Upper lobe of left lung (tissue), 4 donors: ENCODE measurements around the gene S100A9.
"Not testable (repeated sequence)": the region's sequence is repeated elsewhere in the genome, so short reads cannot be mapped to it uniquely, and the experiment has no call there.

Experiments
- CTCF ChIP-seq, 6 experiments: fragments of 450-650 bp in 4 of 6; fragments of 200-600 bp in 2 of 6; sonication (generic) in 2 of 6; IDR thresholded peaks; one replicate each; pipeline ENCODE4 v1.5.1; 2016 to 2019; ENCODE audit warnings: antibody characterized with exemption in 6 of 6
- EP300 ChIP-seq, 4 donors: sonication (generic); formaldehyde crosslinking; IDR thresholded peaks; one replicate each; pipeline ENCODE4 v1.5.1; 2017; ENCODE audit warnings: antibody characterized with exemption in 4 of 4, control low read depth in 2 of 4
- POLR2A ChIP-seq, 4 donors: fragments of 450-650 bp; IDR thresholded peaks; one replicate each; pipeline ENCODE4 v1.5.1; 2016 to 2017; ENCODE audit warnings: antibody characterized with exemption in 4 of 4, mild to moderate bottlenecking in 2 of 4

- not testable (repeated sequence) for TF ChIP-seq CTCF, POLR2A, EP300 (IDR thresholded peaks at IDR 0.05)
Observed at GRCh38 chr1:153316013-153316412, 41.6 kb upstream of the S100A9 start.
